ENCODE results near the gene ITPR3. TPM values are rescaled to one million over a fixed set of nuclear protein-coding genes. Genes with fewer than 3 reads are reported as not detected.

ITPR3 gene
- total and polyA plus RNA-seq, 2 of the 13 experiments (the other 11 are each of a cell fraction or from before 2014, with no cell fraction given) = 3.8 to 21.4 TPM

- ATAC-seq = no peak
- POLR2A ChIA-PET = no interaction called here
- H4K20me1 ChIP-seq (ENCODE audit: insufficient read depth, low read length) = no peaks in the 10 kb centered on the region
- H3K36me3 ChIP-seq (replicated peaks in 1 of 2; ENCODE audit: control insufficient read depth in 1 of 2, insufficient read depth in 2 of 2, low read length in 2 of 2) = peaks cover 23 to 28% of the 10 kb centered on the region in 2 experiments; a peak in 4 of 5 replicates
- no TSS peak for BruUV-seq (replicated peaks)
- H3K9ac ChIP-seq (ENCODE audit: insufficient read depth, low read depth, low read length) = peak overlapping the region; percentile 47; the same call in 1 of the 2 replicates
- DNase-seq (ENCODE audit: low spot score) = no peak
- 88% methylated on average over 3 of the region's 6 CpGs for WGBS (ENCODE audit: low lambda C conversion rate)
- FAIRE-seq = no peak
- H3K27me3 ChIP-seq (ENCODE audit: control insufficient read depth in 1 of 2, insufficient read depth in 2 of 2, low read length in 2 of 2) = no peaks in the 10 kb centered on the region
- H3K27ac ChIP-seq (ENCODE audit: extremely low read length, insufficient read depth, low read length) = no peak overlapping the region
- CTCF ChIA-PET (ENCODE audit: low intra/inter-chr PET ratio, low total read pairs) = no interaction called here
- peaks cover 24% of the 10 kb centered on the region for H3K4me1 ChIP-seq (ENCODE audit: insufficient read depth, low read length)
- intact Hi-C loops (cut with micrococcal nuclease; ENCODE audit: unreplicated experiment) = no loop called here
- no peaks in the 10 kb centered on the region for H3K9me3 ChIP-seq (ENCODE audit: low read length)
- H3K79me2 ChIP-seq (ENCODE audit: insufficient read depth, low read length) = peaks cover 9% of the 10 kb centered on the region
- H2AFZ ChIP-seq (ENCODE audit: low read length) = no peak overlapping the region
- in situ Hi-C loops (cut with HindIII; ENCODE audit: extremely low pct_ligation_motif_present, low pct_unique_long_range_greater_than_20kb) = no loop called here
- no peak overlapping the region for H3K4me3 ChIP-seq (replicated peaks in 1 of 3; ENCODE audit: insufficient read depth in 1 of 3, low read depth in 2 of 3, low read length in 3 of 3)
- no peak overlapping the region for H3K4me2 ChIP-seq (ENCODE audit: low read depth, low read length)
- no peak for TF ChIP-seq MAFF (IDR thresholded peaks at IDR 0.05; ENCODE audit: low read depth, low read length)
- no peak for TF ChIP-seq POLR2G (IDR thresholded peaks at IDR 0.05; ENCODE audit: low read depth, low read length)
- no peak for TF ChIP-seq HIVEP1 (CRISPR knock-in tag; IDR thresholded peaks at IDR 0.05)
- no peak for TF ChIP-seq WIZ (CRISPR knock-in tag; IDR thresholded peaks at IDR 0.05)
- TF ChIP-seq EHMT2 (IDR thresholded peaks at IDR 0.05; ENCODE audit: borderline replicate concordance, low read depth, low read length) = no peak
- TF ChIP-seq ZNF24 (IDR thresholded peaks at IDR 0.05) = no peak
- TF ChIP-seq ZNF7 (CRISPR knock-in tag; IDR thresholded peaks at IDR 0.05) = no peak
- TF ChIP-seq MNT (IDR thresholded peaks at IDR 0.05) = no peak
- TF ChIP-seq ZFYVE20 (CRISPR knock-in tag; IDR thresholded peaks at IDR 0.05; ENCODE audit: borderline replicate concordance, low read depth) = no peak
- TF ChIP-seq ZBTB40 (IDR thresholded peaks at IDR 0.05) = no peak
- no peak for TF ChIP-seq ZBTB40 (CRISPR knock-in tag; IDR thresholded peaks at IDR 0.05)
- TF ChIP-seq ZNF619 (CRISPR knock-in tag; IDR thresholded peaks at IDR 0.05) = no peak
- TF ChIP-seq PBX3 (CRISPR knock-in tag; IDR thresholded peaks at IDR 0.05; ENCODE audit: borderline replicate concordance) = no peak
- no peak for TF ChIP-seq MAFK (conservative IDR thresholded peaks at IDR 0.05 in 1 of 2, IDR thresholded peaks at IDR 0.05 in 1 of 2; ENCODE audit: low read length in 2 of 2)
- no peak for TF ChIP-seq PHF21A (CRISPR knock-in tag; IDR thresholded peaks at IDR 0.05)
Measured at GRCh38 chr6:33577718-33578117, 43.4 kb upstream of the ITPR3 start.

All from HepG2 (cell line).